Breast epithelium (tissue), 4 donors: ENCODE data around the gene MSH3. TPM values are rescaled to one million over a fixed set of nuclear protein-coding genes. Genes with fewer than 3 reads are reported as not detected.

Experiments used
- DNase-seq, 2 donors: peaks; one replicate each; pipeline ENCODE4 v3.0.0-alpha.2; 2019; ENCODE audit warnings: low spot score in 2 of 2
- H3K27ac ChIP-seq, 2 donors: fragments of 200-600 bp; sonication (generic) in 1 of 2; one replicate each; pipeline ENCODE4 v1.5.1; 2016 to 2019; ENCODE audit warnings: mild to moderate bottlenecking in 1 of 2
- H3K27me3 ChIP-seq, 2 donors: fragments of 200-600 bp; sonication (generic) in 1 of 2; one replicate each; pipeline versions ENCODE4 v1.5.1 to v1.6.0; 2017 to 2019; ENCODE audit warnings: control low read depth in 1 of 2, mild to moderate bottlenecking in 1 of 2
- H3K36me3 ChIP-seq: fragments of 200-600 bp; one replicate; pipeline ENCODE4 v1.5.1; 2019
- H3K4me1 ChIP-seq, 2 donors: fragments of 200-600 bp; sonication (generic); one replicate each; pipeline ENCODE4 v1.5.1; 2016 to 2019; ENCODE audit warnings: control low read depth in 1 of 2
- H3K4me3 ChIP-seq, 3 donors: fragments of 200-600 bp; sonication (generic); 1 replicate in 2 of 3; 2 replicates in 1 of 3; pipeline ENCODE4 v1.5.1; 2016 to 2019; ENCODE audit warnings: mild to moderate bottlenecking in 3 of 3, moderate library complexity in 2 of 3
- H3K9me3 ChIP-seq, 2 donors: fragments of 200-600 bp; sonication (generic) in 1 of 2; one replicate each; pipeline ENCODE4 v1.5.1; 2016 to 2019; ENCODE audit warnings: control low read depth in 1 of 2
- POLR2A ChIP-seq: fragments of 450-650 bp; IDR thresholded peaks from one replicate; pipeline ENCODE4 v1.6.1; 2016; ENCODE audit warnings: antibody characterized with exemption, mild to moderate bottlenecking, moderate library complexity
- POLR2AphosphoS5 ChIP-seq, 3 donors: sonication (generic); formaldehyde crosslinking; IDR thresholded peaks; one replicate each; pipeline ENCODE4 v1.6.1; 2017; ENCODE audit warnings: antibody characterized with exemption in 3 of 3
- intact Hi-C: fragments of 100-400 bp; cut with DNase I; formaldehyde crosslinking; loops from one replicate; pipeline ENCODE4 v1.15.1; 2023; ENCODE audit warnings: low total_unique reads
- total RNA-seq, 3 donors: library from RNA; depleted of rRNA; stranded (reverse); fragments of >200 nt; gene quantifications; one replicate each; pipeline ENCODE4 v1.1.0, GENCODE V29; 2016
- TF ChIP-seq, protein P1 (sequence below), 3 donors: fragments of 450-650 bp; IDR thresholded peaks; one replicate each; pipeline ENCODE4 v1.5.1; 2016 to 2017; ENCODE audit warnings: antibody characterized with exemption in 3 of 3, mild to moderate bottlenecking in 3 of 3, moderate library complexity in 3 of 3

The MSH3 gene
- total RNA-seq, 3 donors from 2014 or later: 20.0 to 21.4 (median 21.3) TPM

- no peaks in the 10 kb centered on the region for H3K36me3 ChIP-seq
- intact Hi-C loops: no loop called here
- no peak overlapping the region for H3K4me3 ChIP-seq
Observed at GRCh38 chr5:80796846-80797245, 142.4 kb downstream of the MSH3 start.

DNA sequence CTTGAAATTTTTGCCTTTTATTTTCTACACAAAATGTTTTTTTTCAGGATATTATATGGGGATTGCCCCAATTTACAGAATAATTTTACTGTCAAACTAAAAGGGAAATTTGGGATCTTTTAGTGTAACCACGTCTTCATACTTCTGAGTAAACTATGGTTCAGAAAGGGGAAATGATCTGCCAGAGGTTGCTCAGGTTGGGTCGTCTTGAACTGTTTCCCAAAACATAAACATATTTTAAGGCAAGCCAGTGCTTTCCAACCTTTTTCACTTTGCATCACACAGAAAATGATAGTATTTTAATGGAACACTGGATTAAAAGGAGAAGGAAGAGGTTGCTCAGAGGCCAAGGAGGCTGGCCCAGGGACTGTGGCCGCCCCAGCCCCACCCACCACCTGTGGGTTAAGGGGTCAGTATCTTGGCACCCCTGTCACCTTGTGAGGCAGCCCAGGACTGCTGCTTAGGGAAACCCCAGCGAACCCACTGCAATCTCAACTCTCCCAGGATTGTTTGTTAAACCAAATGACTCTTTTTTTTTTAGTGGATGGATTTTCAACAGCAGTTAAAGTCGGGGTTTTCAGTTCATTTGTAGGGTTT lies 143.1 kb downstream of the MSH3 start:
- H3K9me3 ChIP-seq: no peaks in the 10 kb centered on the region
- H3K36me3 ChIP-seq: no peaks in the 10 kb centered on the region
- TF ChIP-seq, protein P1, sequence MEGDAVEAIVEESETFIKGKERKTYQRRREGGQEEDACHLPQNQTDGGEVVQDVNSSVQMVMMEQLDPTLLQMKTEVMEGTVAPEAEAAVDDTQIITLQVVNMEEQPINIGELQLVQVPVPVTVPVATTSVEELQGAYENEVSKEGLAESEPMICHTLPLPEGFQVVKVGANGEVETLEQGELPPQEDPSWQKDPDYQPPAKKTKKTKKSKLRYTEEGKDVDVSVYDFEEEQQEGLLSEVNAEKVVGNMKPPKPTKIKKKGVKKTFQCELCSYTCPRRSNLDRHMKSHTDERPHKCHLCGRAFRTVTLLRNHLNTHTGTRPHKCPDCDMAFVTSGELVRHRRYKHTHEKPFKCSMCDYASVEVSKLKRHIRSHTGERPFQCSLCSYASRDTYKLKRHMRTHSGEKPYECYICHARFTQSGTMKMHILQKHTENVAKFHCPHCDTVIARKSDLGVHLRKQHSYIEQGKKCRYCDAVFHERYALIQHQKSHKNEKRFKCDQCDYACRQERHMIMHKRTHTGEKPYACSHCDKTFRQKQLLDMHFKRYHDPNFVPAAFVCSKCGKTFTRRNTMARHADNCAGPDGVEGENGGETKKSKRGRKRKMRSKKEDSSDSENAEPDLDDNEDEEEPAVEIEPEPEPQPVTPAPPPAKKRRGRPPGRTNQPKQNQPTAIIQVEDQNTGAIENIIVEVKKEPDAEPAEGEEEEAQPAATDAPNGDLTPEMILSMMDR (IDR thresholded peaks at IDR 0.05): no peak
- TF ChIP-seq POLR2AphosphoS5 (IDR thresholded peaks at IDR 0.05) (no peak), POLR2A (no peak)
- H3K4me1 ChIP-seq: no peaks in the 10 kb centered on the region
- no peak for DNase-seq
- no peak overlapping the region for H3K27ac ChIP-seq
- no peaks in the 10 kb centered on the region for H3K27me3 ChIP-seq
- intact Hi-C loops: no loop called here
- H3K4me3 ChIP-seq: no peak overlapping the region

More at GRCh38 chr5:80796846-80797245, 142.4 kb downstream of the MSH3 start:
- no peak for DNase-seq
- Histone ChIP-seq H3K4me1 (no peaks in the 10 kb centered on the region), H3K27me3 (no peaks in the 10 kb centered on the region), H3K9me3 (no peaks in the 10 kb centered on the region), H3K27ac (no peak overlapping the region)
- TF ChIP-seq, protein P1 (IDR thresholded peaks at IDR 0.05): no peak
- TF ChIP-seq POLR2AphosphoS5 (IDR thresholded peaks at IDR 0.05) (no peak), POLR2A (no peak)

- TF ChIP-seq, protein P1 (IDR thresholded peaks at IDR 0.05): no peak
- no peak for TF ChIP-seq POLR2A
- no peak for TF ChIP-seq POLR2AphosphoS5 (IDR thresholded peaks at IDR 0.05)
- no peak overlapping the region for H3K4me3 ChIP-seq
- H3K9me3 ChIP-seq: no peaks in the 10 kb centered on the region
- no peak for DNase-seq
- H3K27me3 ChIP-seq: no peaks in the 10 kb centered on the region
- intact Hi-C loops: no loop called here
- H3K36me3 ChIP-seq: no peaks in the 10 kb centered on the region
- no peaks in the 10 kb centered on the region for H3K4me1 ChIP-seq
- no peak overlapping the region for H3K27ac ChIP-seq
Observed at GRCh38 chr5:80798166-80798565, 143.7 kb downstream of the MSH3 start.

GRCh38 chr5:80798633-80799032 lies 144.2 kb downstream of the MSH3 start:
- Histone ChIP-seq H3K27ac (no peak overlapping the region), H3K36me3 (no peaks in the 10 kb centered on the region)
- DNase-seq: no peak

DNA sequence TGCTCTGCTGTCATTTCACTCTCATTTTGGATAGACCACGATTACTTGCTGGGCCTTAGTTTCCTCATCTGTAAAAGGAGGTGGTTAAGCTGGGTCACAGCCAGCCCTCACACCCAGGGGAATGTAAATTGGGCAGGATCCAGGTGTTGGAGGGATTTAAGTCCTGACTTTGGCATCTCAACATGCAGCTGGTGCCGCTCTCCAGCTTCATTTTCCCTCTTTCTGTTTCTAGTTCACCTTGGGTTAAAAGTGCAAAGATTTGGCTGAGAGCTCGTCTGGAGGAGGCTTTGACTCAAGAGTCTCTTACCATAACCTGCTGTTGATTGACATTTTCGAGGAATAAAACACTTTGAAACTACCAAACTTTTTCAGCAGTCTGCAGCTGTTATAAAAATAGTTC lies 144.6 kb downstream of the MSH3 start:
- Histone ChIP-seq H3K4me3 (no peak overlapping the region), H3K36me3 (no peaks in the 10 kb centered on the region), H3K9me3 (no peaks in the 10 kb centered on the region), H3K27ac (no peak overlapping the region), H3K27me3 (no peaks in the 10 kb centered on the region), H3K4me1 (no peaks in the 10 kb centered on the region)
- DNase-seq: no peak
- intact Hi-C loops: no loop called here
- TF ChIP-seq, protein P1 (IDR thresholded peaks at IDR 0.05): no peak
- no peak for TF ChIP-seq POLR2AphosphoS5 (IDR thresholded peaks at IDR 0.05)
- TF ChIP-seq POLR2A: no peak

More at GRCh38 chr5:80798633-80799032, 144.2 kb downstream of the MSH3 start:
- no peak overlapping the region for H3K4me3 ChIP-seq
- no peaks in the 10 kb centered on the region for H3K27me3 ChIP-seq
- H3K4me1 ChIP-seq: no peaks in the 10 kb centered on the region
- intact Hi-C loops: no loop called here
- H3K9me3 ChIP-seq: no peaks in the 10 kb centered on the region
- TF ChIP-seq, protein P1 (IDR thresholded peaks at IDR 0.05): no peak
- TF ChIP-seq POLR2AphosphoS5 (IDR thresholded peaks at IDR 0.05): no peak
- TF ChIP-seq POLR2A: no peak
